NCI-H524 (cell line): ENCODE results near the gene TBC1D32.
A peak's percentile ranks its signal among the peaks of the same experiment; 100 is the strongest.
"Not testable (repeated sequence)": the region's sequence is repeated elsewhere in the genome, so short reads cannot be mapped to it uniquely, and the experiment has no call there.

ENCODE experiments used
- DNase-seq, 2 experiments: peaks; one replicate each; lab custom pipeline; 2025; lab: John Stamatoyannopoulos, UW

TBC1D32 gene, protein sequence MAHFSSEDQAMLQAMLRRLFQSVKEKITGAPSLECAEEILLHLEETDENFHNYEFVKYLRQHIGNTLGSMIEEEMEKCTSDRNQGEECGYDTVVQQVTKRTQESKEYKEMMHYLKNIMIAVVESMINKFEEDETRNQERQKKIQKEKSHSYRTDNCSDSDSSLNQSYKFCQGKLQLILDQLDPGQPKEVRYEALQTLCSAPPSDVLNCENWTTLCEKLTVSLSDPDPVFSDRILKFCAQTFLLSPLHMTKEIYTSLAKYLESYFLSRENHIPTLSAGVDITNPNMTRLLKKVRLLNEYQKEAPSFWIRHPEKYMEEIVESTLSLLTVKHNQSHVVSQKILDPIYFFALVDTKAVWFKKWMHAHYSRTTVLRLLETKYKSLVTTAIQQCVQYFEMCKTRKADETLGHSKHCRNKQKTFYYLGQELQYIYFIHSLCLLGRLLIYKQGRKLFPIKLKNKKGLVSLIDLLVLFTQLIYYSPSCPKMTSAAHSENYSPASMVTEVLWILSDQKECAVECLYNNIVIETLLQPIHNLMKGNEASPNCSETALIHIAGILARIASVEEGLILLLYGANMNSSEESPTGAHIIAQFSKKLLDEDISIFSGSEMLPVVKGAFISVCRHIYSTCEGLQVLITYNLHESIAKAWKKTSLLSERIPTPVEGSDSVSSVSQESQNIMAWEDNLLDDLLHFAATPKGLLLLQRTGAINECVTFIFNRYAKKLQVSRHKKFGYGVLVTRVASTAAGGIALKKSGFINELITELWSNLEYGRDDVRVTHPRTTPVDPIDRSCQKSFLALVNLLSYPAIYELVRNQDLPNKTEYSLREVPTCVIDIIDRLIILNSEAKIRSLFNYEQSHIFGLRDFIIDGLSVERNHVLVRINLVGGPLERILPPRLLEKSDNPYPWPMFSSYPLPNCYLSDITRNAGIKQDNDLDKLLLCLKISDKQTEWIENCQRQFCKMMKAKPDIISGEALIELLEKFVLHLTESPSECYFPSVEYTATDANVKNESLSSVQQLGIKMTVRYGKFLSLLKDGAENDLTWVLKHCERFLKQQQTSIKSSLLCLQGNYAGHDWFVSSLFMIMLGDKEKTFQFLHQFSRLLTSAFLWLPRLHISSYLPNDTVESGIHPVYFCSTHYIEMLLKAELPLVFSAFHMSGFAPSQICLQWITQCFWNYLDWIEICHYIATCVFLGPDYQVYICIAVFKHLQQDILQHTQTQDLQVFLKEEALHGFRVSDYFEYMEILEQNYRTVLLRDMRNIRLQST

DNA sequence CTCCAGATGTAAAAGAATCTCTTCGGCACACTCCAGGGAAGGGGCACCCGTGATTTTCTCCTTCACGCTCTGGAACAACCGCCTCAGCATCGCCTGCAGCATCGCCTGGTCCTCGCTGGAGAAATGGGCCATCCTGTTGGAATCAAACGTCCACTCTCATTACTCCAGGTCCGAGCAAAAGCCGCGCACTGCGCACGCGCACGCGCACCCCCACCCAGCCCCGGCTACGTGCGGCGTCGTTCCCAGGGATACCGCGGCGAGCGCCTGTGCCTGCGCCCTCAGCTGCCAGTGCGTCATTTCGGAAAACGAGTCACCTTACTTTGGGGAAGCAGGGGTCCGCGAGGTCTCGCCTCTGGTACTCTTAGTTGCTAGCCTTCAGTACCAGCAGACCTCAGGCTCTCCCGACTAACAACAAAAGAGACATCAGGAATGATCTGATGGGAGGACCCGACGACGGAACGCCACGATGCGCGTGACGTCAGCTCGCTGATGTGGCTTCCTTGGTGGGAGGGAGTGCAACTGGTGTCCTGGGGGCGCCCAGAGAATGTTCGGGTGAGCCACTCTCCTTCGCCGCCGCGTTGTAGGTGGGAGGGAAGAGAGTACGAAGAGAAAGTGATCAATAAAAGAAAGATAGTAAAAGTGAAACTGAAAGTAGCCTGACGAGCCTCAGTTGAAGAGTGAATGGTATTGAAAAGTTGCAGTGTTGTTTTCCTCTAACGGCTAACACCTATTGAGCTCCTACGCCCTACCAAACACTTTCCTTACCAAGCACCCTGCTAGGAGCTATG is at the start of gene TBC1D32:
TBC1D32 (minus strand) TSS at position 182 of the 788 bp plus-strand sequence; CDS start at position 132, 50 bp downstream.
- DNase-seq, result peak; percentile 83 to 85

DNA sequence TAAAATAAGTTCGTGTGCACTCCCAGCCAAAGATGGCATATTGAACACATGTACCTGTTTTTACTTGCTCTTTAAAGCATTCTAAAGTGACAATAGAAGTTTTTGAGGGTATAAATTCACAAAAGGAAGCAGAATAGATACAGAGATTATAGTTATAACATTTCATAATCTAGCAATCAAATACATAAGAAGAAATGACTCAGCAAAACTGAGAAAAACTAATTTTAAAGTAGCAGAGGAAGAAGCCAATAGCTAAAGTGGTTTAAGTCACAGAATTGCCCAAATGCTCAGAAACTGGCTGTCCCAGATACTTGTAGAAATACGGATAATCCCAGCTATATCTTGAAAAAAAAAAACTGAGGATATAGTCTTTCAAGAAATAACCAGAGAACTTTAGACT is 49.2 kb upstream of the TBC1D32 start:
- DNase-seq, result no peak

DNA sequence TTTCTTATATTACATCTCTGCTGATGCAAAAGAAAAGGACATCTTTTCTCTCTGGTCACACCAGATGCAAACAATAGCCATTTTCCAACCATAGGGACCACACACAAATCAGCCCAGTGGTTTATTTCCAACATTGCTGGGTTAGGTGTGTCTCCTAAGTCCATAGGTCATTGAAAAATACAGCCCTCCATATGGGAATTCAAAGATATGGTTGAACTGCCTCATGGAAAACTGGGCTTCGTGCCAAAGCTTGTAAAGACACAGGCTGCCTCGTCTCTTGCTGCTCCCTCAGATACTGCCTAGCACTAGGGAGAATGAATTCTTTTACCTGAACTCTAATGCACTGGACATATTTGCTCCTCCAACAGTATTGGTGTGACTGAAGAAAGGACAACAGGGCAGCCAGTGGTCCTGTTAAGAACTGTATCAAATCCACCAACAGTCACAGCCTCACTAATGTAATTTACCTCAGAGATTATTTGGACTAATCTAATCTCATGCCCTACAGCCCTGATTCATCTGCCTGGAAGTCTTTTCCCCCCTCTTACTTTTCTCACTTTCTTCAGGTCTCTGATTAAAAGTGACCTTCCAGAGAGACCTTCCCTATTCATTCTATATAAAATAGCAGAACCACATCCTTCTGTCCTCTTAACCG is 48.3 kb upstream of the TBC1D32 start:
- DNase-seq, result peak; percentile 74 to 88

DNA sequence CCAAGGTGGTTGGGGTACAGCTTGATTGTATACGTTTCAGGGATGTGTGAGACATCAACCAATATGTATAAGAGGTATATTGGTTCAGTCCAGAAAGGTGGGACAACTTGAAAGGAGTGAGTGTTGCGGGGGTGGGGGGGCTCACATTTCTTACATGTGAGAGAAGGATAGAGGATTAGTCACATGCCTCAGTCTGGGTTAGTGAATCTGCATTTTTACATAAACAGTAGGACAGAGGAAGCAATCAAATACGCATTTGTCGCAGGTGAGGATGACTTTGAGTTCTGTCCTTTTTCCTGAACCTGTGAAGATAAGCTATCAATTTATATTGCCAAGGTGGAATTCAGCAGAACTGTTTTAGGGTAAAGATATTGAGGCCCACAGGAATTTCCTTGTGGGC is 42.1 kb upstream of the TBC1D32 start:
- no peak for DNase-seq

DNA sequence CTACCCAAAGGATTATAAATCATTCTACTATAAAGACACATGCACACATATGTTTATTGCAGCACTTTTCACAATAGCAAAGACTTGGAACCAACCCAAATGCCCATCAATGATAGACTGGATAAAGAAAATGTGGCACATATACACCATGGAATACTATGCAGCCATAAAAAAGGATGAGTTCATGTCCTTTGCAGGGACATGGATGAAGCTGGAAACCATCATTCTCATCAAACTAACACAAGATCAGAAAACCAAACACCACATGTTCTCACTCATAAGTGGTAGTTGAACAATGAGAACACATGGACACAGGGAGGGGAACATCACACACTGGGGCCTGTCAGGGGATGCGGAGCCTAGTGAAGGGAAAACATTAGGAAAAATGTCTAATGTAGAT is 39.9 kb upstream of the TBC1D32 start:
- DNase-seq, result not testable (repeated sequence)

DNA sequence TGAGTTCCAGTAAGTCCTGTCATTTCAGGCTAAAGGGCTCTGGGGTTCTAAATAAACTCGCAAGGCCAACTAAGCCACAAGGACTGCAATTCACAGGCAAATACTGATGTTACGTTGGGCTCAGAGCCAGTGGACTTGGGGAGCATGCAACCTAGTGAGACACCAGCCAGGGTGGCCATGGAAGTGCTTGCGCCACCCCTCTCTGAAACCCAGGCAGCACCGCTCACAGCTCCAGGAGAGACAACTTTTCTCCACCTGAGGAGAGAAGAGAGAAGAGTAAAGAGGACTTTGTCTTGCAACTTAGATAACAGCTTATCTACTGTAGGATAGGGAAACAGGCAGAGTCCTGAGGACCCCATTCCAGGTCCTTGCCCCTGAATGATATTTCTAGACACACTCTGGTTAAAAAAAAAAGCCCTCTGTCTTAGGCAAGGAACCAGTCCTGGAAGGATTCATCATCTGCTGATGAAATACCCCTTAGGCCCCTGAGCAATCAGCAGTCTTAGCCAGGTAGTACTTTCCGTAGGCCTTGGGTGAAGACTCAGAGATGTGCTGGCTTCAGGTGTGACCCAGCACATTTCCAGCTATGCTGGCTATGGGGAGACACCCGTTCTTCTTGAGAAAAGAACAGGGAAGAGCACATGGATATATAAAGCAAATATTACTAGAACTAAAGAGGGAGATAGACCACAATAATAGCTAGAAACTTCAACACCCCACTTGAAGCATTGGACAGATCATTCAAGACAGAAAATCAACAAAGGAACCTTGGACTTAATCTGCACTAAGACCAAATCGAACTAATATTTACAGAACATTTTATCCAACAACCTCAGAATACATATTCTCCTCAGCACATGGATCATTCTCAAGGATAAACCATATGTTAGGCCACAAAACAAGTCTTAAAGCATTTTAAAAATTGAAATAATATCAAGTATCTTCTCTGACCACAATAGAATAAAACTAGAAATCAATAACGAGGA is 31.5 kb upstream of the TBC1D32 start:
- DNase-seq, result no peak

DNA sequence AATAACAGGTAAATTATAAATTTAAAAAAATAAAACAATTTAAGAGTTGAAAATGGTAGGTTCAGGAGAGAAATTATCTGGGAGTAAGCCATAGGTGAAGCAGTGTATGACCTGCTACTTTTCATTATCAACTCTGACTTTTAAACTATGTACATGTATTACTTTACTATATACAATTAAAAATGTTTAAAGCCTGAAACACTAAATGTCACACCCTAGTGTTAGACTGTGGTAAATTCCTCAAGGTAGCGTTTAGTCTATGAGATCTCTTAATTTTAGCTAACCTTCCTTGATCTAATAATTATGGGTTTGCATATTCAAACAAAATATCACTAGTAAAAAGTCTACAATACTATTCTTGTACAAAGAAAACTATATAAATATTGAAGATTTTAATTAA is 22.3 kb upstream of the TBC1D32 start:
- no peak for DNase-seq

DNA sequence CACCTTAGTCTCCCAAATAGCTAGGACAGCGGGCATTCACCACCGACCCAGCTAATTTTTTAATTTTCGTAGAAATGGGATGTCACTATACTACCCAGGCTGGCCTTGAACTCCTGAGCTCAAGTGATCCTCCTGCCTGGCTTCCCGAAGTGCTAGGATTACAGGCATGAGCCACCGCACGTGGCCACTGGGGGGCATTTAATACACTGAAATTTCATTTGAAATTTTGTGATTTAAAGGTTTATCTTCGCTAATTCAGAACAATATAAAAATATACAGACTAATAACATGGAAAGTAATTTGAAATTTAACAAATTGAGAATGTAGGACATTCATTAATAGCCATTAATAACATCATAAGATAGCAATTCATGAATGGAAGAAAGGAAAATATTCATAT is 20.5 kb upstream of the TBC1D32 start:
- no peak for DNase-seq

DNA sequence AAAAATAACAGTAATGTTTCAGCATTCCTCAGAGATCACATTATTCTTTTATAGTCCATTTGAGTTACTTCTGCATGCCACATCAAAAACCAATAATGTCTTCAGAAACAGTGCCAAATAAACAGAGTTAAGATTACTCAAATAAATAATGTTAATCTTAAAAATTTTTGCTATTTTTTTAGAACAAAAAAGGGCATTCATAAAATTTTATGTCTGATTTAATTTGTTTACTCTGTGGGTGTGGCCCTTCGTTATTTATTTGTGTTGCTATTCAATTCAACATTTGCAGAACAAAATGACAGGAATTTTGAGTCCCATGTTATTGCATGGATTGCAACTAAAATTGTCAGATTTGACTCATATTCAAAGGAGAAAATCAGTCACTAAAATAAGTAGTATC is 18.7 kb upstream of the TBC1D32 start:
- no peak for DNase-seq

DNA sequence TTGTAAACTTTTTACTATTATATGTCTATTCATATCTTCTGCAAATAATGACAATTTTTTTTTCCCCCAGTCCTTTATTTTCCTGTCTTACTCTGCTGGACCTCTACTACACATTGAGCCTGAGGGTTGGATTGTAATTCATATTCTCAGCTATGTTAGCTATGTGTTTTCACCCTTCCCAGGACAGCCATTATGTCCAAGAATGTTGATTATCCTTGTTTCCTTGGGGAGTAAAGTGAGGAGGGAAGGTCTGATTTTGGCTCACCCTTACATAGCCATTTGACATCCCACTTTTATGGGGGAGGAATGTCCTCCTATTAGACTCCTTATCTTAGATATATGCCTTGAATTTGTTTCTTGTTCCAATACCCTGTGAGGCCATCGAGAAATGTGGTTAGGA is 17.6 kb upstream of the TBC1D32 start:
- DNase-seq, result no peak

DNA sequence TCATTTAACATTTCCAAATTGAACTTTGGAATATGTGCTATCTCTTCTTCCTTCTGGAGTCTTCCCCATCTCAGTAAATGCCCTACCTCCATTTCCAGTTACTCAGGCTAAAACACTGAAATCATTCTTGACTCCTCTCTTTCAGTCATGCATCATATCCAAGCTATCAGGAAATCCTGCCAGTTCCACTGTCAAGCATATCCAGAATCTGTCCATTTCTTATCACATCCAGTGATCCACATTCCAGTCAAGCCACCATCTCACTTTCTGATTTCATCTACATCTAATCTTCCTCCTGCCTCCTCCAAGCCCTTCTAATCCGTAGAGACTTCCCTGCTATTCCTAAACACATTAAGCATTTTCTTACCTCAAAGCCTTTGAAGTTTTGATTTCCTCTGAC is 15.3 kb upstream of the TBC1D32 start:
- no peak for DNase-seq

DNA sequence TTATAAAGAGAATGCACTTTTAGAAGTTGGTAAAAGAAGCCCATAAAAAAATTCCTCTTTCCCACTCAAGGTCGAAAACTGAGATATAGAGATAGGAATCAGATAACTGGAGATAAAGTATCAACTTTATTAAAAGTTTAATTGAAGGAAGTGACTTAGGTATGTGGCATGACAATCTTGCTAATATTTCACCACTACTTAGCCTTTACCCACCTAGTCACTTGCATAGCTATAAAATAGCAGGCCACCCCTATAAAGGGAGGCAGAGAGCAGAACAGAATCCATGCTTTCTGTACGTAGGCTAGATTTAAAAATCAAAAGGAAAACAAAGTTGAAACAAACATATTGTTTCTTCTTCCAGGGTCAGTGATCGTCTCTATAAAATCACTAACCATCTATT is 13.2 kb upstream of the TBC1D32 start:
- DNase-seq, result no peak

DNA sequence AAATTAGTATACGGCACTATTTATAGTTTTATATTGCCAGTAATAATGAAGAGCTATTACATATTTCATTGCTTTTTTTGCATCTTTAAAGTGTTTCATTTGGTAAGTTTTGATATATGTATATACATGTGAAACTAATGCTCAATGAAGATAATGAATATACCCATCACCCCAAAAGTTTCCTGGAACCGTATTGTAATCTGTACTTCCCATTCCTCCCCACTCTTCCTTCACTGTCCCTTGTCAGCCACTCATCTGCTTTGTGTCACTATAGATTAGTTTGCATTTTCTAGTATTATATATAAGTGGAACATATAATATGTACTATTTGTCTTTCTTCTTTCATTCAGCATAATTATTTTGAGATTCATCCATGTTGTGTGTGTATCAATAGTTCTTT is 10.3 kb upstream of the TBC1D32 start:
- DNase-seq, result no peak

DNA sequence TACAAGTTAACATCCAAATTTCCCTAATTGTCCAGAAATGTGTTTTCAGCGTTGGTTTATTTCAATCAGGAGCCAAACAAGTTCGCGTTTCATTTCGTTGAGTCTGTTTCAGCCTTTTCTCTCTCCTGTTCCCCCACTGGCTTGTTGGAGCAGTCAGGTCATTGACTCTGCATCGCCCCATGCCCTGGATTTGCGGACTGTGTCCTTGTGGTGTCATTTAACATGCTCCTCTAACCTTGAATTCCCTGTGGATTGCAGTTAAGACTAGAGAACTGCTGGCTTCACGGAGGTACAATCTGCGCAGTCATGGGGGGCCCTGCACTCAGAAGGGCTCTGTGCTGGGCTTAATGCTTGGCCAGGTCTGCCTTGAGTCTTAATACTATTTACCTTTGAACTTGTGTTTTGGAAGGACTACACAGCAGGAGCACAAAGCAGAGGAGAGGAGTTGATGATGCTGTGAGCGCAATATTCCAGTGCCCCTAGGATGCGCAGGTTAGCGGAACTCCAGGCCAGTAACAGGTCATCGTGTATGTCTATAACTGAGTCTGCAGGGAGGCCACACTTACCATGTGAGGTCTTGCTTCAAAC is 5.5 kb upstream of the TBC1D32 start:
- DNase-seq, result no peak

DNA sequence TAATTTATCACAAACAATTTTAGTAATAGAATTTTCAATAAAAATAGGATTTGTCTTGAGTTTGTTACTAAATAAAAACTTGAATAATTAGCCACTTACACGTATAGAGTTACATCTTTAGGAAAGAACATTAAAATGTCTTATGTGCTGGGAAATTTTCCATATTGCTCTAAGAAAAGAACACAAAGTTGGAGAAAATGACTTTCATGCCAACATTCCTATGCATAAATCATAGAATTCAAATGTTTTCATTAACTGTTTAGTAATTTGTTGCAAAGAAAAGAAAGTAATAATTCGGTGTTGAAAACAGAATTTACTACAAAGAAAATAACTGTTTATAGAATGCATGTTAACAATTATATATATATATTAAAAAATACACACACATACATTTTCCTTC is 4.7 kb upstream of the TBC1D32 start:
- no peak for DNase-seq

DNA sequence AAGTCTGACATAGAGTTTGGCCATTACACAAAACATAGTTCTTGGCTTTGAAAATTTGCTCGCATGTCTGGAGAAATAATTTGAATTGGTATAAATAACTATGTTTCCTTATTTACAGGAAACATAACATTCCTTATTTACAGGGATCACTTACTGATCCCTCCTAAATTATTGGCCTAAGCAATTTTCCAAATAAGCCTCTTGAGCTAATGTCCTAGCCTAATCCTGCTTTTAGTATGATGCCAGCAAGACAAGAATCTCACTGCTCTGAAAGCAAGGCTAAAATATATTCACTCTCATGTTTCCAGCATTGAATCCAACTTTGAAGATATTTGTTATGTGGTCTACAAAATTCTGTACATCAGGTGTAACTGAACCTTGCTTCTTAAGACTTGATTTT is 4.1 kb upstream of the TBC1D32 start:
- DNase-seq, result no peak

DNA sequence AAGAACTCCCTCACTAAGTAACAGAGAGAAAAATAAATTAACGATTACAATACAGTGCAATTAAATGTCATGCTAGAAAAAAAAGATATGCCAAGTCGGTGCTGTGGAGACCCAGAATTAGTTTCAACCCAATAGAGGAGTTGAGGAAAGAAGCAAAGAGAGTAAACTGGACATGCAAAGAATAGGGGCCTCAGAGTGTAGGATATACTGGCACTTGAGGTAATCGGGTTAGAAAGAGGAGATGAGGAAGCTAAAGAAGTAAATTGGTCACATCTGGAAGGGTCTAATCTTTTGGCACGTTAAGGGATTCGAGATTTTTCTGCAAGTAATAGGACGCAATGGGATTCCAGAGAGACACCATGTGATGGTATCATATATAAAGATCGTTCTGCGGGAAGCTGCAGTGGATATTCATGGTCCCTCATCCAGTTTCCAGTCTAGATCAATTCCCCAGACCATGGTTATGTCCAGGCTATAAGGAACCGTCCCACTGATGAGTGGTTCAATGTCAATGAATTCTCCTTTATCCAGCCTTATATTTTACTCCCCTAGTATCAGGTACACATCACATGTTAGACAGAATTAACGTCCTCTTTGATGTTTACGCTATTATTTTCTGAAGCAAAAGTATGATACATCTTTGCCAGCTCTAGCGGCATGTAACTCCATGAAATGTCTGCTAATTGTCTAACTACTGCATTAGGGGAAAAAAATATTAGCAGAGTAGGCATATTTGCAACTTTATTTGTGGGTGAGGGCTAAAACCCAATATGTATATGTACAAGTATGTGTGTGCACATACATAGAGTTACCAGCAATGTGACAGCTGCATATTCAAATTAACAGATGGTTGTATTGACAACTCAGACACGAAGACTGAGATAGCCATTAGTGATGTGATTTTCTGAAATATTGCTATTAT is 1.1 kb upstream of the TBC1D32 start:
- DNase-seq, result peak; percentile 57 to 82

DNA sequence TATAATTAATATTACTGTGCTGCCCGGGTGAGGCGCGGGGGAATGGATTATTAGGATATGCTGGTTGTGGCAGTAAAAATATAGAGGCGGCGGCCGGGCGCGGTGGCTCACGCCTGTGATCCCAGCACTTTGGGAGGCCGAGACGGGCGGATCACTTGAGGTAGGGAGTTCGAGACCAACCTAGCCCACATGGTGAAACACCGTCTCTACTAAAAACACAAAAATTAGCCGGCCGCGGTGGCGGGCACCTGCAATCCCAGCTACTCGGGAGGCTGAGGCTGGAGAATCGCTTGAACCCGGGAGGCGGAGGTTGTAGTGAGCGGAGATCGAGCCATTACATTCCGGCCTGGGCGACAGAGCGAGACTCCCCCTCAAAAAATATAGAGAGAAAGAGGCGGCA is 586 bp downstream of the TBC1D32 start:
- DNase-seq, result not testable (repeated sequence)
